HG02981 (cell line): ENCODE data around the gene WDR48.

ENCODE experiments used
- ATAC-seq: cut with Tn5 transposase; IDR thresholded peaks from one replicate; pipeline ENCODE4 v1.9.1; 2021; ENCODE audit warnings: mild to moderate bottlenecking, moderate library complexity; ENCODE audit not compliant: unreplicated experiment

Gene WDR48

DNA sequence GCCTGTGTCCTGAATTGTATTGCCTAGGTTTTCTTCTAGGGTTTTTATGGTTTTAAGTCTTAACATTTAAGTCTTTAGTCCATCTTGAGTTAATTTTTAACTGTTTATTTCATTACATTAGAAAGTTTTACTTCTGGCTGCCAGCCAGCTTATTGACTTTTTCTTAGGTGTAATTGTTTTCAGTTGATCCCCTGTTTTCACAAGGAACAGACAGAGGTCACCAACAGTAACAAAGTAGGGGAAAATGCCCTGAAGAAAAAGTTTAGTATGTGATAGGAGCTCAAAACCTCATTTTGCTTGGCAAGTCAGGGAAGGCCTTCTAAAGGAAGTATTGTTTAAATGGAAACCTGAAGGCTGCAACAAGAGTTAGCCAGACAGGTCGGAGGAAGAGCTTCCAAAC is 10.4 kb downstream of the WDR48 start:
- no peak for ATAC-seq

GRCh38 chr3:39063143-39063542 is 11.3 kb downstream of the WDR48 start:
- ATAC-seq, result no peak

GRCh38 chr3:39064646-39065045 is 12.8 kb downstream of the WDR48 start:
- ATAC-seq, result no peak

- peak; percentile 98 for ATAC-seq
These were observed 13.4 kb downstream of the WDR48 start for GRCh38 chr3:39065197-39065596.

GRCh38 chr3:39067286-39067685 is 15.5 kb downstream of the WDR48 start:
- ATAC-seq, result no peak

DNA sequence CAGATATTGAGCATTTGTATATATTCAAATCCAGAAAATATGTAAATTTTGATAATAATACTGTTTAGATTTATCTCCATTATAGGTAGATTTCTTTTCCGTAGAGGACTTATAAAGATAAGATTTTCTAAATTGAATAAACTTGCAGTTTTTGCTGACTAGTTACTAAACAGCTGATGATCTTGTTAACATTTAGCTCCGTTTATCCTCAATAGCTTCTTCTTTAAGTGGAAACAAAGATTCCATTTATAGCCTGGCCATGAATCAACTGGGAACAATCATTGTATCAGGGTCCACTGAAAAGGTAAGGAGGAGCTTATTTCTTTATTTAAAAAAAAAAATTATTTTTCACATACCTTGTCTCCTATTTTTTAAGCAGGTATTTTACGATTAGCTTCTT is 16.7 kb downstream of the WDR48 start:
- ATAC-seq, result no peak

GRCh38 chr3:39075910-39076309 is 24.1 kb downstream of the WDR48 start:
- ATAC-seq, result no peak

DNA sequence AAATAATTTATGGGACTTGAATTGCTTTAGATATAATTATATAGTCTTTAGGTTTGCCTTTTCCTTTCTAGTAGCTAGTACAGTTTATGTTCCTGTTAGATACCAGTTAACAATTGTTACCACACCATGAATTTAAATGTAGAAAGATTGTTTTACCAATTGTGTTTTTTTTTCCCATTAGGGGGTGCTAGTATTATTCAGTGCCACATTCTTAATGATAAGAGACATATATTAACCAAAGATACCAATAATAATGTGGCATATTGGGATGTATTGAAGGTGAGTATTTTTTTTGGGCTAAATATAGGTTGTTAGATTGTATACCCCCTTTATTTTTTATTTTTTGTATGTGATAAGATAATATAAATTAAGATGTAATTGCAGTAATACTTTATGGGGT is 27.7 kb downstream of the WDR48 start:
- ATAC-seq, result no peak

GRCh38 chr3:39080026-39080425 is 28.2 kb downstream of the WDR48 start:
- ATAC-seq, result no peak

GRCh38 chr3:39082666-39083313 is 31.0 kb downstream of the WDR48 start:
- no peak for ATAC-seq

DNA sequence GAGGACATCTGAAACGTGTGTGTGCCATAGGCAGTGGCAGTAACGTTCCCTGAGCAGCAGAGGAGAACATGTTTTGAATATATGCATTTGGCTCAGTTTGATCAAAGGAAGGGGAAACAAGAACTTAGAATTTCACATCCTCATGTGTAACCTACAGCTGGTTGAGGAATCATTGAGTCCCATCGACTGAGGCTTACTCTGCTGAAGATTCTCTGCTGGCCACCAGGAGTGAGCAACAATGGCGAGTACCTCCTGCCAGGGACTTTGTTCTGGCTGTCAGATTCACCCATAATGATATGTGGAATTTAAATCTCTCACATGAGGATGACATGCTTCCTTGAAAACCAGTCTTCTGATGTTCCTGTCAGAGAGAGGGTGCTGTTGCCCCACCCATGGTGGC is 34.3 kb downstream of the WDR48 start:
- ATAC-seq, result peak; percentile 55

DNA sequence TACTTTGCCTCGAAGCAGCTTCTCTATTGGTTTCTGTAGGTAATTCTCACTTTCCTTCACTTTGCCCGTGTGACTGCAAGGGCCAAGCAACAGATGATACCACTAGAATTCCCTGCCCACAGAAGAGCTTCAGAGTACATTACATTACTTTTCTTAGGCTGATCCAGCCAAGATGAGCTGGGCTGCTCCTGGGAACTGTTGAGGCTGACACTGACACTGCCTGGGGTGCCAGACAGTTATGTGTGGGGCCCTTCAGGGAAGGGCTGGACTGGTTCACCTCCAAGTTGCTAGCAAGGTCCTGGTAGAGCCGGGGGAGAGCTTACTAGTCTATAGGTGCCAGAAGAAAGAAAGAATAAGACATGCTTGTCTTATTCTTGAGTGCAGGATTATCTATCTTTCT is 36.6 kb downstream of the WDR48 start:
- ATAC-seq, result no peak

DNA sequence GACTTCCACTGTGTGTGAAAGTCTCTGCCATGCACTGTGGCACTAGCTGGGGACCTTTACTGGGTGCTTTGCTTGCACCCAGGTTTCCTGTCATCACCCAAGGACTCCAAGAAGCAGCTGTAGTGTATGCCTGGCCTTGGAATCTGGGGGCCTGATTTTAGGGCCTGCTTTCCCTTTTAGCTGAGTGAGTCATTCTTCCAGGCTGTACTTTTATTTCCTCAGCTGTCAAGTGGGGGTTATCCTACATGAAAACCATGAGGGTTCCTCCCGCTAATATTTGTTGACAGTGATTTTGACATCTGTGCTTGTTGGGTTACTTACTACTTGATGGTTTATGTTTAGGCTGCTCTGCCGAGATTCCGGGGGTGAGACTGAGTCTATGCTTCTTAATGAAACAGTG is 37.1 kb downstream of the WDR48 start:
- no peak for ATAC-seq

DNA sequence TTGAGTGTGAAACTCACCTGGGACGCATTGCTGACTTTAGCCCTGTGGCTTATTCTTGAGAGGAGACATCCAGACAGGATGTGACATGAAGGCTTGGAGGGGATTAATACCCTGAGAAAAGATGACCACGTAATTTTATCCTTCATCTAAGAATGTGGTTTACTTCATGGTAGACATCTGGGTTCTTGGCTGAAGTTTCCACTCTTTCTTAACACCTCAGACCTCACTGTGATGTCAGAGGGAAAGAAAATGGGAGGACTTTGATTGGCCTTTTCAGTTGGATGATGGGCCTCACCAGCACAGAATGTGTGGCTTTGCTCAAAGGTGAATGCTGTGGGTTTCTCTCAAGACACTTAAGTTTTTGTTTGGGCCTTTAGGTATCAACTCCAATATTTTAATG is 39.1 kb downstream of the WDR48 start:
- no peak for ATAC-seq

DNA sequence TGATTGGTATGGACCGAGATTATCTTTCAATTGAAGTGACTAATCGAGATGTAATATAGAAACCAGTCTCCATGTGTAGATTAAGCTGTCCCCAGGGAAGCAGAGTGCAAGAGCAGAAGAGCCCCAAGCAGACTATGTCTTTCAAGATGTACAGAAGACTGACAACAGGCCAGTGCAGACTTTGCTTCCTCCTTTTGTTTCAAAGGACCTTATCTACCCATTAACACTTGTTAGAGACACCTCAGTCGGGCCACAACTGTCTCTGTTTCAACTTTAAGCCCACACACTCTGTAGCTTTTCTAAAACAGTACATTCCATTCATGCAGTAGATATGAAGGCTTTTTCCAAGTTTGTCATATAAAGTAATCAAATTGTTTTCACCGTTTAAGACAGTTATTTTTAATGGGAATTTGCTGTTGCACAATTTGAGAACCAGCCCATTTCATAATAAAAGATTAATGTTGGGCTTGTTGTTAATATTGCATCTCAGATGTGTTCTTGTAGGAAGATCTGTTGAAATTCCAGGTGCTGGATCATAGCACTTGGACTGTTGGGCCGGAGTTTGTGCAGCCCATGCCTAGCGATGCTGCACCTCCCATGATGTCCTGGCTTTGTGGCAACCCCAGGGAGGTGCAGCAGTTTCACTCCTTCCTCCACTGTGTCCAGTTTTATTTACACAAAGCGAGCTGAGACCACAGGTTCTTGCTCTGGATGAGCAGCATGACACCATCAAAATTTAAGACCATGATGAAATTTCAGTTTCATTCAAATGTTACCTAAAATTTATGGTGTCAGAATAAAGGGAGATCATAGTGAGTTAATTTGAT is 43.2 kb downstream of the WDR48 start:
- no peak for ATAC-seq

- no peak for ATAC-seq
These were observed 44.0 kb downstream of the WDR48 start for GRCh38 chr3:39095778-39096177.

DNA sequence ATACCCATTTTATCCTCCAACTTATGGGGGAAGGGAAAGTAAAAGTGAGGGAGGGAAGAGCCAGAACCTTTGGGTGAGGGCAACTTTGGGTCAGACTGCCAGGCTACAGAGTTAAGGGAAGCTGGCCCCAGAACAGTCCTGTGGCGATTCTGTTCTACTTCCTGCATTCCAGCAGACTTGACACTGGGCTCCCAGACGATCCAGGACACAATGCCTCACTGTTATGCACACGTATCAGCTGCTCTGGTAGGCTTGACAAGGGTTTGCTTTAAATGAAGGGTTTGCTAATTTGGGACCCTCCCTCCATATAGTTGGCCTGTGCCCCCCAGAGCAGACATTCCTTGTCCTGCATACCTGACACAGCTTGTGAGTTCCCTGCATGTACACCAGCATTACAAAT is 45.0 kb downstream of the WDR48 start:
- ATAC-seq, result no peak

DNA sequence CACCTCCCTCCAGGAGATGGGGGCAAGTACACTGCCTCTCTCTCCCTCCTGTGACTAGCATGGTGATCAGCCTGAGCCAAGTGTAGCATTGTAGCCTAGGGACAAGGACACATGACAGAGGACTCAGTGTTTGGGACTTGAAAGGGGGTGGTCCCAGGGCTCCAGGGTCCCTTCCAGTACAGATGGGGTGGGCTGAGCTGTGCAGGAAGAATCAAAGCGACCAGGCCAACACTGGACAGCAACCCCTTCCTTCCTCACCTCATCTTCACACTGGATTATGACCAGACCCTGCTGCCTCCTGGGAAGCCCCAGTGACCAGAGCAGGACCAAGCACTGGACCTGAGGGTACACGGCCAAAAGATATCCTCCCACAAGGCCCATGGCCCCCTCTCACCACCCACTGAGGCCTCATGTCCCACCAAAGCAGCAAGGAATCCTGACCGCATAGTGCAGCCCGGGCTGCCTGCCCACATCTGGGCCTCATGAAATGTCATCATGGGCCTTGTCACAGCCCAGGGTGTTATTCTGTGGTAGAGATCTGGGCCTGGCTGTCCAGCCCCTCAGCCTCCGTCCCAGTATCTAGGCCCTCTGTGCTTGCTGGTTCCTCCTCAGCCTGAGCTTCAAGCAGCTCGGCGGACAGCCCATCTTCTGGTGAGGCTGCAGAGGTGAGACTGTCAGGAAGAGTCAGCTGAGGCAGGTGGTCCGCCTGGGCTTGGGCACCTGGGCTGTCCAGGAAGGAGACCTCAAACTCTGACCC is 46.1 kb downstream of the WDR48 start:
- ATAC-seq, result no peak

GRCh38 chr3:39098473-39099000 is 46.7 kb downstream of the WDR48 start:
- ATAC-seq, result no peak

DNA sequence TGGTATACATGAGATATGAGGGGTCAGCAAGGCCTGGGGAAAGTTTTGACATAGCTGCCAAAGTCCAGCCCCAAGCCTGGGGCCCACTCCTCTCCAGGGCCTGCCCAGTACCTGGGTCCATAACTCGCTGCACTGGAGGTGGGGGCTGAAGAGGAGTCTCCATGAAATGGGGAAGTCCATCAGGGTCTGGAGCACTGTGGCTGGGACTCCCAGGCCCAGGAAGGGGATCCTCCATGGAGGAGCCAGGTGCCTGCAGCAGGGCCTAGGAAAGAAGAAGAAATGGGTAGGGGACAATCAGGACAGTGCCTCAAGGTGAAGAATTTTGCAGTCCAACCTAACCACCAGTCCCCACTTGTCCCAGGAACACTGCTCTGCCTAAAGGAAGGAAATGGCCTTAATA is 47.4 kb downstream of the WDR48 start:
- ATAC-seq, result no peak

GRCh38 chr3:39099738-39100499 is 48.1 kb downstream of the WDR48 start:
- ATAC-seq, result no peak
